HEK293 (cell line): ENCODE results near the gene DCUN1D4.

Experiments
- ZBTB7A ChIP-seq: fragments of 450-650 bp; formaldehyde crosslinking; IDR thresholded peaks from 2 replicates; pipeline ENCODE4 v1.5.1; 2016; ENCODE audit warnings: low read depth, missing biosample characterization, missing genetic modification characterization
- ZNF133 ChIP-seq: fragments of 450-650 bp; formaldehyde crosslinking; IDR thresholded peaks from 2 replicates; pipeline ENCODE4 v1.5.1; 2016; ENCODE audit warnings: missing biosample characterization, missing genetic modification characterization
- ZNF202 ChIP-seq: fragments of 450-650 bp; formaldehyde crosslinking; IDR thresholded peaks from 2 replicates; pipeline ENCODE4 v1.5.1; 2016; ENCODE audit warnings: missing biosample characterization, missing genetic modification characterization, borderline replicate concordance
- ZNF324 ChIP-seq: fragments of 450-650 bp; formaldehyde crosslinking; IDR thresholded peaks from 2 replicates; pipeline ENCODE4 v1.5.1; 2016; ENCODE audit warnings: missing biosample characterization, missing genetic modification characterization
- ZNF394 ChIP-seq: fragments of 450-650 bp; formaldehyde crosslinking; IDR thresholded peaks from 2 replicates; pipeline ENCODE4 v1.5.1; 2016; ENCODE audit warnings: missing biosample characterization, missing genetic modification characterization, mild to moderate bottlenecking, moderate library complexity, borderline replicate concordance
- ZNF791 ChIP-seq: fragments of 450-650 bp; formaldehyde crosslinking; IDR thresholded peaks from 2 replicates; pipeline ENCODE4 v1.5.1; 2016; ENCODE audit warnings: missing biosample characterization, missing genetic modification characterization
- TF ChIP-seq, protein P1 (sequence below): fragments of 450-650 bp; formaldehyde crosslinking; conservative IDR thresholded peaks from 2 replicates; pipeline ENCODE4 v1.5.1; 2016; ENCODE audit warnings: low read depth, missing biosample characterization, missing genetic modification characterization
- TF ChIP-seq, protein P2 (sequence below): fragments of 450-650 bp; formaldehyde crosslinking; IDR thresholded peaks from 2 replicates; pipeline ENCODE4 v1.5.1; 2016; ENCODE audit warnings: missing biosample characterization, missing genetic modification characterization
- TF ChIP-seq, protein P3 (sequence below): fragments of 450-650 bp; formaldehyde crosslinking; IDR thresholded peaks from 2 replicates; pipeline ENCODE4 v1.5.1; 2016; ENCODE audit warnings: missing biosample characterization, missing genetic modification characterization
- TF ChIP-seq, protein P4 (sequence below): fragments of 450-650 bp; formaldehyde crosslinking; IDR thresholded peaks from 2 replicates; pipeline ENCODE4 v1.5.1; 2016; ENCODE audit warnings: missing biosample characterization, missing genetic modification characterization

DNA sequence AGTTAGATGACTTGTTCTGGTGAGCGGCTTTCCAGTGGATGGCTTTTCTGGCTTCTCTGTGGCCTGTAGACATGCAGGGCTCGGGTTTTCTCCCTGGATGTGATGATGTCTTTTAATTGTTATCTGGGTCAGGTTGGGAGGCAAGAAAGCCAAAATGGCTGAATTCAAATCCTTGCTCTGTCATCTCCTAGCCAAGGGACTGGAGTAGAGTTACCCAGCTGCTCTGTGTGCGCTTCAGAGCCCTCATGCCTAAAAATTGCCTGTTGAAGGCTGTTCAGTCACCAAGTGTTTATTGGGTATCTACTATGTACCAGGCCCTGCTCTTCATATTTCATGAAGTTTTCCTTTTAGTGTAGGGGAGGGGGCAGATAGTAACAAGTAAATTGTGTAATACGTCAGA, 7.3 kb downstream of the DCUN1D4 start:
- TF ChIP-seq, protein P1, sequence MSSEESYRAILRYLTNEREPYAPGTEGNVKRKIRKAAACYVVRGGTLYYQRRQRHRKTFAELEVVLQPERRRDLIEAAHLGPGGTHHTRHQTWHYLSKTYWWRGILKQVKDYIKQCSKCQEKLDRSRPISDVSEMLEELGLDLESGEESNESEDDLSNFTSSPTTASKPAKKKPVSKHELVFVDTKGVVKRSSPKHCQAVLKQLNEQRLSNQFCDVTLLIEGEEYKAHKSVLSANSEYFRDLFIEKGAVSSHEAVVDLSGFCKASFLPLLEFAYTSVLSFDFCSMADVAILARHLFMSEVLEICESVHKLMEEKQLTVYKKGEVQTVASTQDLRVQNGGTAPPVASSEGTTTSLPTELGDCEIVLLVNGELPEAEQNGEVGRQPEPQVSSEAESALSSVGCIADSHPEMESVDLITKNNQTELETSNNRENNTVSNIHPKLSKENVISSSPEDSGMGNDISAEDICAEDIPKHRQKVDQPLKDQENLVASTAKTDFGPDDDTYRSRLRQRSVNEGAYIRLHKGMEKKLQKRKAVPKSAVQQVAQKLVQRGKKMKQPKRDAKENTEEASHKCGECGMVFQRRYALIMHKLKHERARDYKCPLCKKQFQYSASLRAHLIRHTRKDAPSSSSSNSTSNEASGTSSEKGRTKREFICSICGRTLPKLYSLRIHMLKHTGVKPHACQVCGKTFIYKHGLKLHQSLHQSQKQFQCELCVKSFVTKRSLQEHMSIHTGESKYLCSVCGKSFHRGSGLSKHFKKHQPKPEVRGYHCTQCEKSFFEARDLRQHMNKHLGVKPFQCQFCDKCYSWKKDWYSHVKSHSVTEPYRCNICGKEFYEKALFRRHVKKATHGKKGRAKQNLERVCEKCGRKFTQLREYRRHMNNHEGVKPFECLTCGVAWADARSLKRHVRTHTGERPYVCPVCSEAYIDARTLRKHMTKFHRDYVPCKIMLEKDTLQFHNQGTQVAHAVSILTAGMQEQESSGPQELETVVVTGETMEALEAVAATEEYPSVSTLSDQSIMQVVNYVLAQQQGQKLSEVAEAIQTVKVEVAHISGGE (tag by site-specific recombination), result no peak
- TF ChIP-seq, protein P2, sequence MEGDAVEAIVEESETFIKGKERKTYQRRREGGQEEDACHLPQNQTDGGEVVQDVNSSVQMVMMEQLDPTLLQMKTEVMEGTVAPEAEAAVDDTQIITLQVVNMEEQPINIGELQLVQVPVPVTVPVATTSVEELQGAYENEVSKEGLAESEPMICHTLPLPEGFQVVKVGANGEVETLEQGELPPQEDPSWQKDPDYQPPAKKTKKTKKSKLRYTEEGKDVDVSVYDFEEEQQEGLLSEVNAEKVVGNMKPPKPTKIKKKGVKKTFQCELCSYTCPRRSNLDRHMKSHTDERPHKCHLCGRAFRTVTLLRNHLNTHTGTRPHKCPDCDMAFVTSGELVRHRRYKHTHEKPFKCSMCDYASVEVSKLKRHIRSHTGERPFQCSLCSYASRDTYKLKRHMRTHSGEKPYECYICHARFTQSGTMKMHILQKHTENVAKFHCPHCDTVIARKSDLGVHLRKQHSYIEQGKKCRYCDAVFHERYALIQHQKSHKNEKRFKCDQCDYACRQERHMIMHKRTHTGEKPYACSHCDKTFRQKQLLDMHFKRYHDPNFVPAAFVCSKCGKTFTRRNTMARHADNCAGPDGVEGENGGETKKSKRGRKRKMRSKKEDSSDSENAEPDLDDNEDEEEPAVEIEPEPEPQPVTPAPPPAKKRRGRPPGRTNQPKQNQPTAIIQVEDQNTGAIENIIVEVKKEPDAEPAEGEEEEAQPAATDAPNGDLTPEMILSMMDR (tag by site-specific recombination), result no peak
- TF ChIP-seq, protein P3, sequence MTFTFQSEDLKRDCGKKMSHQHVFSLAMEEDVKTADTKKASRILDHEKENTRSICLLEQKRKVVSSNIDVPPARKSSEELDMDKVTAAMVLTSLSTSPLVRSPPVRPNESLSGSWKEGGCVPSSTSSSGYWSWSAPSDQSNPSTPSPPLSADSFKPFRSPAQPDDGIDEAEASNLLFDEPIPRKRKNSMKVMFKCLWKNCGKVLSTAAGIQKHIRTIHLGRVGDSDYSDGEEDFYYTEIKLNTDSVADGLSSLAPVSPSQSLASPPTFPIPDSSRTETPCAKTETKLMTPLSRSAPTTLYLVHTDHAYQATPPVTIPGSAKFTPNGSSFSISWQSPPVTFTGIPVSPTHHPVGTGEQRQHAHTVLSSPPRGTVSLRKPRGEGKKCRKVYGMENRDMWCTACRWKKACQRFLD (tag by site-specific recombination), result no peak
- TF ChIP-seq, protein P4, sequence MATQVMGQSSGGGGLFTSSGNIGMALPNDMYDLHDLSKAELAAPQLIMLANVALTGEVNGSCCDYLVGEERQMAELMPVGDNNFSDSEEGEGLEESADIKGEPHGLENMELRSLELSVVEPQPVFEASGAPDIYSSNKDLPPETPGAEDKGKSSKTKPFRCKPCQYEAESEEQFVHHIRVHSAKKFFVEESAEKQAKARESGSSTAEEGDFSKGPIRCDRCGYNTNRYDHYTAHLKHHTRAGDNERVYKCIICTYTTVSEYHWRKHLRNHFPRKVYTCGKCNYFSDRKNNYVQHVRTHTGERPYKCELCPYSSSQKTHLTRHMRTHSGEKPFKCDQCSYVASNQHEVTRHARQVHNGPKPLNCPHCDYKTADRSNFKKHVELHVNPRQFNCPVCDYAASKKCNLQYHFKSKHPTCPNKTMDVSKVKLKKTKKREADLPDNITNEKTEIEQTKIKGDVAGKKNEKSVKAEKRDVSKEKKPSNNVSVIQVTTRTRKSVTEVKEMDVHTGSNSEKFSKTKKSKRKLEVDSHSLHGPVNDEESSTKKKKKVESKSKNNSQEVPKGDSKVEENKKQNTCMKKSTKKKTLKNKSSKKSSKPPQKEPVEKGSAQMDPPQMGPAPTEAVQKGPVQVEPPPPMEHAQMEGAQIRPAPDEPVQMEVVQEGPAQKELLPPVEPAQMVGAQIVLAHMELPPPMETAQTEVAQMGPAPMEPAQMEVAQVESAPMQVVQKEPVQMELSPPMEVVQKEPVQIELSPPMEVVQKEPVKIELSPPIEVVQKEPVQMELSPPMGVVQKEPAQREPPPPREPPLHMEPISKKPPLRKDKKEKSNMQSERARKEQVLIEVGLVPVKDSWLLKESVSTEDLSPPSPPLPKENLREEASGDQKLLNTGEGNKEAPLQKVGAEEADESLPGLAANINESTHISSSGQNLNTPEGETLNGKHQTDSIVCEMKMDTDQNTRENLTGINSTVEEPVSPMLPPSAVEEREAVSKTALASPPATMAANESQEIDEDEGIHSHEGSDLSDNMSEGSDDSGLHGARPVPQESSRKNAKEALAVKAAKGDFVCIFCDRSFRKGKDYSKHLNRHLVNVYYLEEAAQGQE, result no peak
- no peak for TF ChIP-seq ZNF133 (tag by site-specific recombination)
- no peak for TF ChIP-seq ZNF394
- TF ChIP-seq ZNF791 (tag by site-specific recombination), result no peak
- no peak for TF ChIP-seq ZBTB7A (tag by site-specific recombination)
- no peak for TF ChIP-seq ZNF324
- TF ChIP-seq ZNF202 (tag by site-specific recombination), result no peak
